ENCODE results near the gene C5orf15. TPM values are rescaled to one million over a fixed set of nuclear protein-coding genes. Genes with fewer than 3 reads are reported as not detected.
A peak's percentile ranks its signal among the peaks of the same experiment; 100 is the strongest.

The C5orf15 gene
- total RNA-seq, 2 experiments from 2014 or later = 33.4 to 33.8 TPM

DNA sequence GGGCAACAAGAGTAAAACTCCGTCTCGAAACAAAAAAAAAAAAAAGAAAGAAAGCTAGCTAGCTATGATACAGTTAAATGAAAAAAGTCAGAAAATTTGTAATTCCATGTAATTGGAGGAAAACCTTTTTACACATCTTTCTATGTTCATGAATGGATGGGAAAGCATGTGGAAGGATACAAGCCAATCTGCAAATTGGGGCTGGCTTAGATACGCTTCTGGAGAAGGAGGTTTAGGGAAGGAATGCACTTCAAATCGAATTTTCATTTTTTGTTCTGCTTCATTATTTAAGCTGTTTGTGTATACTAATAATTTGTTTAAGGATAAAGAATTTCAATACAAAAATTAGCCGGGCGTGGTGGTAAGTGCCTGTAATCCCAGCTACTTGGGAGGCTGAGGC, 29.6 kb upstream of the C5orf15 start:
- Mint-ChIP-seq H3K27ac (no peak overlapping the region), H3K9me3 (no peaks in the 10 kb centered on the region), H3K36me3 (peaks cover 31% of the 10 kb centered on the region), H3K4me3 (no peak overlapping the region), H3K4me1 (peaks cover 65% of the 10 kb centered on the region), H3K27me3 (no peaks in the 10 kb centered on the region)
- no peak for DNase-seq

GRCh38 chr5:133996683-133997252, 28.3 kb upstream of the C5orf15 start:
- Mint-ChIP-seq H3K36me3 (peaks cover 23% of the 10 kb centered on the region), H3K9me3 (no peaks in the 10 kb centered on the region), H3K27ac (no peak overlapping the region), H3K4me1 (peaks cover 60% of the 10 kb centered on the region), H3K27me3 (no peaks in the 10 kb centered on the region), H3K4me3 (peak overlapping the region; percentile 10)
- no peak for DNase-seq

- H3K4me1 Mint-ChIP-seq = peaks cover 54% of the 10 kb centered on the region
- no peak for DNase-seq
- peaks cover 22% of the 10 kb centered on the region for H3K36me3 Mint-ChIP-seq
- H3K4me3 Mint-ChIP-seq = no peak overlapping the region
- no peak overlapping the region for H3K27ac Mint-ChIP-seq
- H3K27me3 Mint-ChIP-seq = no peaks in the 10 kb centered on the region
- H3K9me3 Mint-ChIP-seq = no peaks in the 10 kb centered on the region
Observed at GRCh38 chr5:133995883-133996563, 27.6 kb upstream of the C5orf15 start.

- H3K27me3 Mint-ChIP-seq = no peaks in the 10 kb centered on the region
- peaks cover 51% of the 10 kb centered on the region for H3K4me1 Mint-ChIP-seq
- H3K9me3 Mint-ChIP-seq = no peaks in the 10 kb centered on the region
- no peak overlapping the region for H3K27ac Mint-ChIP-seq
- no peak for DNase-seq
- no peak overlapping the region for H3K4me3 Mint-ChIP-seq
- H3K36me3 Mint-ChIP-seq = peaks cover 20% of the 10 kb centered on the region
Observed at GRCh38 chr5:133995341-133995740, 26.9 kb upstream of the C5orf15 start.

- H3K9me3 Mint-ChIP-seq = no peaks in the 10 kb centered on the region
- no peaks in the 10 kb centered on the region for H3K27me3 Mint-ChIP-seq
- no peak for DNase-seq
- no peak overlapping the region for H3K27ac Mint-ChIP-seq
- H3K4me1 Mint-ChIP-seq = peaks cover 49% of the 10 kb centered on the region
- H3K36me3 Mint-ChIP-seq = peaks cover 19% of the 10 kb centered on the region
- H3K4me3 Mint-ChIP-seq = no peak overlapping the region
Observed at GRCh38 chr5:133994990-133995333, 26.5 kb upstream of the C5orf15 start.

- Mint-ChIP-seq H3K27me3 (no peaks in the 10 kb centered on the region), H3K4me3 (no peak overlapping the region), H3K36me3 (peaks cover 19% of the 10 kb centered on the region), H3K27ac (no peak overlapping the region), H3K4me1 (peaks cover 44% of the 10 kb centered on the region), H3K9me3 (no peaks in the 10 kb centered on the region)
- DNase-seq = no peak
Observed at GRCh38 chr5:133994297-133994989, 26.0 kb upstream of the C5orf15 start.

- H3K4me3 Mint-ChIP-seq = no peak overlapping the region
- peak overlapping the region; percentile 48 for H3K27ac Mint-ChIP-seq
- H3K36me3 Mint-ChIP-seq = peaks cover 24% of the 10 kb centered on the region
Observed at GRCh38 chr5:133993185-133993936, 24.9 kb upstream of the C5orf15 start.

GRCh38 chr5:133992429-133993155, 24.2 kb upstream of the C5orf15 start:
- no peak overlapping the region for H3K27ac Mint-ChIP-seq
- DNase-seq = no peak
- peaks cover 27% of the 10 kb centered on the region for H3K36me3 Mint-ChIP-seq
- H3K4me3 Mint-ChIP-seq = no peak overlapping the region
- H3K27me3 Mint-ChIP-seq = no peaks in the 10 kb centered on the region
- H3K4me1 Mint-ChIP-seq = peaks cover 33% of the 10 kb centered on the region
- H3K9me3 Mint-ChIP-seq = no peaks in the 10 kb centered on the region

More at GRCh38 chr5:133993185-133993936, 24.9 kb upstream of the C5orf15 start:
- H3K9me3 Mint-ChIP-seq = no peaks in the 10 kb centered on the region
- peaks cover 36% of the 10 kb centered on the region for H3K4me1 Mint-ChIP-seq
- no peaks in the 10 kb centered on the region for H3K27me3 Mint-ChIP-seq
- no peak for DNase-seq

DNA sequence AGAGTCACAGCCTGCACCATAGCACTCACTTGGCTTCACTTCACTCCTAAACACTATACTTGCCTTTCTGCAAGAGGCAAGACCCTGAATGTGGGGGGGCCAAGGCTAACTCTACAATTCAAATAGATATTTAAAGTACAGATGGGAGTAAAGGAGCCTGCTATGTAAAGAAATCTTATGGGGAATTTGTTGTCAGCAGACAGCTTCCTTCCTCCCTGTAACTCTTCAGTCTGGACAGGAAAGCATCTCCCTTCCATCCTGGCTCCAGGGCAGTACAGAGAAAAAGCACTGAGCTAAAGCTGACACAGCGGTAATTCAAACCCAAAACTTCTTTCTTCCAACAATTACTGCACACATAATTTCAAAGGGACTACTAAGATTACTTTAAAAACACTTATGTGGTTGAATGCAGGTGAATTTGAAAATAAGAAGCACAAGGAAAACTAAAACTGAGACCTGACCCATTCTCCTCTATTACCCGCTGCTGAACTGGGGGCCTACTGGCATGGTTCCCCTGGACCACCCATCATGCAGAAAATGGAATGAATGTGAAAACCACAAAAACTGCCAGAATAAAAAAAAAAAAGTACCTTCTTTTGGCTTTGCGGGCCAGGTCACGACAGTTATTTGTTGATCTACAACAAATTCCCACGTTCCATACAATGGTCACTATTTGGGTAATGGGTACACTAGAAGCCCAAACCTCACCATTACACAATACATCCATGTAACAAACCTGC, 22.9 kb upstream of the C5orf15 start:
- Mint-ChIP-seq H3K36me3 (peaks cover 31% of the 10 kb centered on the region), H3K27me3 (no peaks in the 10 kb centered on the region), H3K27ac (no peak overlapping the region), H3K4me1 (peaks cover 26% of the 10 kb centered on the region), H3K9me3 (no peaks in the 10 kb centered on the region), H3K4me3 (no peak overlapping the region)
- no peak for DNase-seq

GRCh38 chr5:133990396-133990795, 22.0 kb upstream of the C5orf15 start:
- H3K9me3 Mint-ChIP-seq = no peaks in the 10 kb centered on the region
- H3K36me3 Mint-ChIP-seq = peaks cover 35% of the 10 kb centered on the region
- H3K27me3 Mint-ChIP-seq = no peaks in the 10 kb centered on the region
- no peak for DNase-seq
- H3K27ac Mint-ChIP-seq = no peak overlapping the region
- peaks cover 20% of the 10 kb centered on the region for H3K4me1 Mint-ChIP-seq
- H3K4me3 Mint-ChIP-seq = no peak overlapping the region

DNA sequence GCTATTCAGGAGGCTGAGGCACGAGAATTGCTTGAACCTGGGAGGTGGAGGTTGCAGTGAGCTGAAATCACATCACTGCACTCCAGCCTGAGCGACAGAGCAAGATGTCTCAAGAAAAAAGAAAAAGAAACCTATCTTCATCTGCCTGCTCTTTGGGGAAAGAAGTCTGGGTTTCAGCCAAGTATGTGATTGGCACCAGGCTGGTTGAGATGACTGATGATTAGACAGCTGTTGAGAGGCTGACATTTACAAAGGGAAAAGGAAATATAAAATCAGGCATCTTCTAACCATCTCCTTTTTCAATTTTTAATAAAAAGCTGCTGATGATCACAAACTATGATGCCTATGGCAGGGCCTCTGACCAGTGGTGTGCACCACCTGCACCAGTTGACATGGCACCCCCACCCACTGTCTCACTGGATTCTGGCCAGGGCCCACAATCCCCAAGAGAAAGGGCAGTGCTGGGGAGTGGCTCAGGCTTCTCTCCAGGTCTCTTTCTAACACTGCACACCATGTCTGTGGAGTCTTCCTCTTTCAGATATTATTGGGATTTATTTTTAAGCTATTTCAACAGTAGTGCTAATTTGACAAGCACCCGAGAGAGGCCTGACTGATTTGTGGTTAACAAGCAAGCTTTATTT, 17.2 kb upstream of the C5orf15 start:
- peaks cover 45% of the 10 kb centered on the region for H3K36me3 Mint-ChIP-seq

GRCh38 chr5:133983674-133984073, 15.2 kb upstream of the C5orf15 start:
- Mint-ChIP-seq H3K4me3 (no peak overlapping the region), H3K27ac (no peak overlapping the region), H3K27me3 (no peaks in the 10 kb centered on the region), H3K9me3 (no peaks in the 10 kb centered on the region), H3K36me3 (peaks cover 36% of the 10 kb centered on the region), H3K4me1 (peaks cover 10% of the 10 kb centered on the region)
- no peak for DNase-seq

More for the DNA sequence above, 17.2 kb upstream of the C5orf15 start:
- Mint-ChIP-seq H3K9me3 (no peaks in the 10 kb centered on the region), H3K4me3 (no peak overlapping the region), H3K4me1 (peaks cover 8% of the 10 kb centered on the region), H3K27me3 (no peaks in the 10 kb centered on the region), H3K27ac (no peak overlapping the region)
- no peak for DNase-seq

DNA sequence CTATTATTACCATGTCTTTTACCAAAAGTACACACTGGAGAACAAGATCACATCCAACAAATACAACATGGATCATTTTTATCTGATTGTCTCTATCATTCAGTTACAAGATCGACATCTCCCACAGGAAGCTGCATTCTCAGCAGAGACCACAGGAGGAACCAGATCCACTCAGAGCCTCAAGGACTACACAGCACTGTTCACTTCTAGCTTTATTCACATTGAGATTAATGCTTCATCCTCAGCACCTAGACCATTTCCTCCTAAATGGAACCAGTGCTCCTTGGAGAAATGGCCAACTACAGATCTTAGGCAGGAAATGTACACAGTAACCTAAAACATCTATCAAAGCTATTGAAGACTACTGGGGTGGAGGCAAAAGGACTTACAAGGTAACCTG, 13.3 kb upstream of the C5orf15 start:
- H3K4me1 Mint-ChIP-seq = peaks cover 23% of the 10 kb centered on the region
- H3K9me3 Mint-ChIP-seq = no peaks in the 10 kb centered on the region
- H3K4me3 Mint-ChIP-seq = no peak overlapping the region
- H3K27ac Mint-ChIP-seq = peak overlapping the region; percentile 65
- H3K27me3 Mint-ChIP-seq = no peaks in the 10 kb centered on the region
- no peak for DNase-seq
- H3K36me3 Mint-ChIP-seq = peaks cover 35% of the 10 kb centered on the region

DNA sequence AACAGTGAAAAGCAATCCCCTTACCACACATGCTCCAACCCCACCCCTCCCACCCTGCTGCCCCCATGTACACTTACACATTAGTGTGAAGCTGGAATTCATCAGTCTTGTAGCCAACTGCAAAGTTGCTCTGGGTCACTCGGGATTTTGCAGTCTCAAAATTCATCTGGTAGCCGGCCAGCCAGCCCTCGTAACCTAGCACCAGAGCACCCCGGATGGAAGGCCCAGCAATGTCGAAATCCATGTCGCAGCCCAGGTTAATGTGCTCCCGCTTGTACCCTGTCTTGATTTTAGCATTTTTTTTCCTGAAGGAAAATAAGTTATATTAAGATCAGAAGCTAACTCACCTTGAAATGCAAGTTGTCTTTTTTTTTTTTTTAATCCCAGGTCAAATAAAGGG, 12.2 kb upstream of the C5orf15 start:
- no peak overlapping the region for H3K4me3 Mint-ChIP-seq
- no peaks in the 10 kb centered on the region for H3K27me3 Mint-ChIP-seq
- peaks cover 23% of the 10 kb centered on the region for H3K4me1 Mint-ChIP-seq
- H3K27ac Mint-ChIP-seq = no peak overlapping the region
- no peak for DNase-seq
- no peaks in the 10 kb centered on the region for H3K9me3 Mint-ChIP-seq
- H3K36me3 Mint-ChIP-seq = peaks cover 41% of the 10 kb centered on the region

Data from activated naive CD8-positive, alpha-beta T cell treated with anti-CD3 and anti-CD28 coated beads for 36 hours (primary cell).